Activated naive CD8-positive, alpha-beta T cell treated with anti-CD3 and anti-CD28 coated beads for 36 hours (primary cell): ENCODE results near the gene CPNE7. TPM values are rescaled to one million over a fixed set of nuclear protein-coding genes. Genes with fewer than 3 reads are reported as not detected.
A peak's percentile ranks its signal among the peaks of the same experiment; 100 is the strongest.

Experiments used
- DNase-seq: peaks from one replicate; pipeline ENCODE4 v3.0.0; 2021
- H3K27ac Mint-ChIP-seq: one replicate; pipeline ENCODE4 v1.8.0; 2022; ENCODE audit warnings: mild to moderate bottlenecking, moderate library complexity, mixed read lengths
- H3K27me3 Mint-ChIP-seq: one replicate; pipeline ENCODE4 v1.8.0; 2022; ENCODE audit warnings: mild to moderate bottlenecking, mixed read lengths
- H3K36me3 Mint-ChIP-seq: one replicate; pipeline ENCODE4 v1.8.0; 2021; ENCODE audit warnings: mild to moderate bottlenecking, mixed read lengths
- H3K4me1 Mint-ChIP-seq: one replicate; pipeline ENCODE4 v1.8.0; 2021; ENCODE audit warnings: mixed read lengths
- H3K4me3 Mint-ChIP-seq: one replicate; pipeline ENCODE4 v1.8.0; 2022; ENCODE audit warnings: mild to moderate bottlenecking, moderate library complexity, mixed read lengths
- H3K9me3 Mint-ChIP-seq: one replicate; pipeline ENCODE4 v1.8.0; 2022; ENCODE audit warnings: mixed read lengths
- total RNA-seq, 2 experiments: library from RNA; stranded (reverse); gene quantifications; one replicate each; pipeline ENCODE4 v1.2.3, GENCODE V29; 2021

Gene CPNE7
- total RNA-seq, 2 experiments from 2014 or later, result 5.7 to 6.0 TPM

GRCh38 chr16:89596957-89597649 is 21.5 kb downstream of the CPNE7 start:
- H3K36me3 Mint-ChIP-seq, result no peaks in the 10 kb centered on the region
- H3K4me1 Mint-ChIP-seq, result peaks cover 5% of the 10 kb centered on the region
- no peak overlapping the region for H3K4me3 Mint-ChIP-seq
- no peaks in the 10 kb centered on the region for H3K27me3 Mint-ChIP-seq
- H3K9me3 Mint-ChIP-seq, result no peaks in the 10 kb centered on the region
- no peak overlapping the region for H3K27ac Mint-ChIP-seq
- no peak for DNase-seq

GRCh38 chr16:89598199-89598598 is 22.6 kb downstream of the CPNE7 start:
- no peak for DNase-seq
- H3K36me3 Mint-ChIP-seq, result no peaks in the 10 kb centered on the region
- peaks cover 13% of the 10 kb centered on the region for H3K4me1 Mint-ChIP-seq
- no peaks in the 10 kb centered on the region for H3K9me3 Mint-ChIP-seq
- no peak overlapping the region for H3K4me3 Mint-ChIP-seq
- H3K27me3 Mint-ChIP-seq, result no peaks in the 10 kb centered on the region
- H3K27ac Mint-ChIP-seq, result no peak overlapping the region

GRCh38 chr16:89599451-89599858 is 23.9 kb downstream of the CPNE7 start:
- peak; percentile 46 for DNase-seq
- no peaks in the 10 kb centered on the region for H3K27me3 Mint-ChIP-seq
- no peak overlapping the region for H3K27ac Mint-ChIP-seq
- no peaks in the 10 kb centered on the region for H3K9me3 Mint-ChIP-seq
- peaks cover 8% of the 10 kb centered on the region for H3K4me1 Mint-ChIP-seq
- H3K36me3 Mint-ChIP-seq, result no peaks in the 10 kb centered on the region
- H3K4me3 Mint-ChIP-seq, result no peak overlapping the region

GRCh38 chr16:89599902-89600301 is 24.3 kb downstream of the CPNE7 start:
- Mint-ChIP-seq H3K27ac (no peak overlapping the region), H3K9me3 (no peaks in the 10 kb centered on the region), H3K27me3 (no peaks in the 10 kb centered on the region), H3K4me1 (peaks cover 8% of the 10 kb centered on the region), H3K36me3 (no peaks in the 10 kb centered on the region), H3K4me3 (no peak overlapping the region)
- no peak for DNase-seq

- DNase-seq, result no peak
- no peaks in the 10 kb centered on the region for H3K9me3 Mint-ChIP-seq
- H3K27me3 Mint-ChIP-seq, result no peaks in the 10 kb centered on the region
- no peak overlapping the region for H3K27ac Mint-ChIP-seq
- H3K36me3 Mint-ChIP-seq, result no peaks in the 10 kb centered on the region
- H3K4me3 Mint-ChIP-seq, result no peak overlapping the region
- peaks cover 8% of the 10 kb centered on the region for H3K4me1 Mint-ChIP-seq
Observed at GRCh38 chr16:89600427-89600826, 24.9 kb downstream of the CPNE7 start.

- Mint-ChIP-seq H3K27me3 (no peaks in the 10 kb centered on the region), H3K4me1 (peaks cover 8% of the 10 kb centered on the region), H3K36me3 (no peaks in the 10 kb centered on the region)
Observed at GRCh38 chr16:89600956-89601355, 25.4 kb downstream of the CPNE7 start.

GRCh38 chr16:89601906-89602272 is 26.3 kb downstream of the CPNE7 start:
- H3K27me3 Mint-ChIP-seq, result no peaks in the 10 kb centered on the region
- DNase-seq, result no peak
- H3K9me3 Mint-ChIP-seq, result no peaks in the 10 kb centered on the region
- no peak overlapping the region for H3K4me3 Mint-ChIP-seq
- H3K4me1 Mint-ChIP-seq, result peaks cover 8% of the 10 kb centered on the region
- H3K27ac Mint-ChIP-seq, result no peak overlapping the region
- H3K36me3 Mint-ChIP-seq, result no peaks in the 10 kb centered on the region

More at GRCh38 chr16:89600956-89601355, 25.4 kb downstream of the CPNE7 start:
- H3K9me3 Mint-ChIP-seq, result no peaks in the 10 kb centered on the region
- no peak for DNase-seq
- no peak overlapping the region for H3K27ac Mint-ChIP-seq
- H3K4me3 Mint-ChIP-seq, result no peak overlapping the region

- Mint-ChIP-seq H3K4me3 (no peak overlapping the region), H3K27me3 (no peaks in the 10 kb centered on the region), H3K4me1 (peaks cover 8% of the 10 kb centered on the region), H3K9me3 (no peaks in the 10 kb centered on the region), H3K27ac (no peak overlapping the region), H3K36me3 (no peaks in the 10 kb centered on the region)
- peak; percentile 72 for DNase-seq
Observed at GRCh38 chr16:89602273-89602951, 26.9 kb downstream of the CPNE7 start.

GRCh38 chr16:89602952-89603590 is 27.5 kb downstream of the CPNE7 start:
- Mint-ChIP-seq H3K27me3 (no peaks in the 10 kb centered on the region), H3K4me3 (no peak overlapping the region), H3K36me3 (no peaks in the 10 kb centered on the region), H3K9me3 (no peaks in the 10 kb centered on the region), H3K27ac (no peak overlapping the region), H3K4me1 (peaks cover 8% of the 10 kb centered on the region)
- no peak for DNase-seq

GRCh38 chr16:89604764-89605163 is 29.2 kb downstream of the CPNE7 start:
- Mint-ChIP-seq H3K36me3 (no peaks in the 10 kb centered on the region), H3K9me3 (no peaks in the 10 kb centered on the region), H3K4me3 (no peak overlapping the region), H3K4me1 (peaks cover 8% of the 10 kb centered on the region), H3K27ac (no peak overlapping the region), H3K27me3 (no peaks in the 10 kb centered on the region)
- no peak for DNase-seq

GRCh38 chr16:89605186-89605970 is 29.8 kb downstream of the CPNE7 start:
- Mint-ChIP-seq H3K9me3 (no peaks in the 10 kb centered on the region), H3K36me3 (no peaks in the 10 kb centered on the region), H3K27me3 (no peaks in the 10 kb centered on the region), H3K4me3 (no peak overlapping the region), H3K4me1 (peaks cover 8% of the 10 kb centered on the region), H3K27ac (no peak overlapping the region)
- no peak for DNase-seq

GRCh38 chr16:89606006-89606405 is 30.4 kb downstream of the CPNE7 start:
- Mint-ChIP-seq H3K27me3 (no peaks in the 10 kb centered on the region), H3K4me3 (no peak overlapping the region), H3K4me1 (peaks cover 8% of the 10 kb centered on the region), H3K27ac (no peak overlapping the region), H3K36me3 (no peaks in the 10 kb centered on the region), H3K9me3 (no peaks in the 10 kb centered on the region)
- DNase-seq, result no peak

- Mint-ChIP-seq H3K4me1 (peaks cover 8% of the 10 kb centered on the region), H3K9me3 (no peaks in the 10 kb centered on the region)
- DNase-seq, result no peak
Observed at GRCh38 chr16:89607453-89607852, 31.9 kb downstream of the CPNE7 start.

GRCh38 chr16:89607937-89608740 is 32.6 kb downstream of the CPNE7 start:
- no peaks in the 10 kb centered on the region for H3K36me3 Mint-ChIP-seq
- H3K4me1 Mint-ChIP-seq, result peaks cover under 1% of the 10 kb centered on the region
- no peaks in the 10 kb centered on the region for H3K9me3 Mint-ChIP-seq
- DNase-seq, result no peak
- H3K27ac Mint-ChIP-seq, result no peak overlapping the region
- H3K4me3 Mint-ChIP-seq, result no peak overlapping the region
- H3K27me3 Mint-ChIP-seq, result no peaks in the 10 kb centered on the region

More at GRCh38 chr16:89607453-89607852, 31.9 kb downstream of the CPNE7 start:
- Mint-ChIP-seq H3K36me3 (no peaks in the 10 kb centered on the region), H3K27ac (no peak overlapping the region), H3K27me3 (no peaks in the 10 kb centered on the region), H3K4me3 (no peak overlapping the region)
